Transverse colon (tissue), 4 donors: ENCODE results near the gene ARHGEF40. TPM values are rescaled to one million over a fixed set of nuclear protein-coding genes. Genes with fewer than 3 reads are reported as not detected.
A peak's percentile ranks its signal among the peaks of the same experiment; 100 is the strongest.

Experiments
- DNase-seq: peaks from one replicate; pipeline ENCODE4 v3.0.0-alpha.2; 2019
- H3K27ac ChIP-seq, 4 donors: fragments of 200-600 bp; sonication (generic); 2 replicates each; pipeline ENCODE4 v1.5.1; 2016 to 2018; ENCODE audit warnings: inconsistent platforms in 4 of 4
- H3K27me3 ChIP-seq: fragments of 200-600 bp; sonication (generic); 2 replicates; pipeline ENCODE4 v1.5.1; 2017; ENCODE audit warnings: inconsistent platforms
- H3K36me3 ChIP-seq, 4 donors: fragments of 200-600 bp; sonication (generic); 2 replicates each; pipeline ENCODE4 v1.5.1; 2017 to 2019; ENCODE audit warnings: inconsistent platforms in 4 of 4
- H3K4me1 ChIP-seq, 4 donors: fragments of 200-600 bp; sonication (generic); 2 replicates each; pipeline ENCODE4 v1.5.1; 2017 to 2020; ENCODE audit warnings: inconsistent platforms in 4 of 4
- H3K4me3 ChIP-seq, 4 donors: fragments of 200-600 bp; sonication (generic); 1 replicate in 1 of 4; 2 replicates in 3 of 4; pipeline versions ENCODE4 v1.5.1 to v1.6.1; 2017 to 2019; ENCODE audit warnings: inconsistent platforms in 4 of 4
- H3K9me3 ChIP-seq, 2 donors: fragments of 200-600 bp; sonication (generic); 2 replicates each; pipeline ENCODE4 v1.5.1; 2017 to 2019; ENCODE audit warnings: inconsistent platforms in 2 of 2
- EP300 ChIP-seq: sonication (generic); formaldehyde crosslinking; IDR thresholded peaks from one replicate; pipeline ENCODE4 v1.6.1; 2017; ENCODE audit warnings: antibody characterized with exemption, low read depth
- POLR2A ChIP-seq: fragments of 450-650 bp; IDR thresholded peaks from one replicate; pipeline ENCODE4 v1.6.1; 2016; ENCODE audit warnings: antibody characterized with exemption, mild to moderate bottlenecking, moderate library complexity
- POLR2AphosphoS5 ChIP-seq, 3 donors: sonication (generic); formaldehyde crosslinking; IDR thresholded peaks; one replicate each; pipeline ENCODE4 v1.6.1; 2016; ENCODE audit warnings: antibody characterized with exemption in 3 of 3
- WGBS, 2 donors: methylation state at CpG; one replicate each; pipeline ENCODE4 v1.1.5; 2018; ENCODE audit warnings: low coverage in 1 of 2; 5-methylcytosine and 5-hydroxymethylcytosine counted together
- in situ Hi-C, 4 donors: fragments of 200-750 bp; cut with MboI; loops; one replicate each; pipeline versions ENCODE4 v1.15.0 to v1.15.1; 2017; ENCODE audit warnings: low sequenced_read_pairs in 3 of 4, low pct_ligation_motif_present in 1 of 4, low pct_unique_long_range_greater_than_20kb in 1 of 4
- intact Hi-C: fragments of 100-400 bp; cut with DNase I; formaldehyde crosslinking; loops from one replicate; pipeline ENCODE4 v1.15.1; 2023; ENCODE audit warnings: low total_unique reads
- total RNA-seq, 4 donors: library from RNA; depleted of rRNA; stranded (reverse); fragments of >200 nt; gene quantifications; one replicate each; pipeline ENCODE4 v1.1.0, GENCODE V29; 2016
- TF ChIP-seq, protein P1 (sequence below), 5 experiments: fragments of 200-600 bp in 3 of 5; fragments of 450-650 bp in 2 of 5; sonication (generic) in 3 of 5; IDR thresholded peaks; 1 replicate in 2 of 5; 2 replicates in 3 of 5; pipeline ENCODE4 v1.5.1; 2016 to 2017; ENCODE audit warnings: antibody characterized with exemption in 5 of 5, inconsistent platforms in 3 of 5, mild to moderate bottlenecking in 2 of 5, moderate library complexity in 1 of 5

The ARHGEF40 gene
- total RNA-seq, 4 donors from 2014 or later: 55.6 to 138 (median 62.2) TPM

DNA sequence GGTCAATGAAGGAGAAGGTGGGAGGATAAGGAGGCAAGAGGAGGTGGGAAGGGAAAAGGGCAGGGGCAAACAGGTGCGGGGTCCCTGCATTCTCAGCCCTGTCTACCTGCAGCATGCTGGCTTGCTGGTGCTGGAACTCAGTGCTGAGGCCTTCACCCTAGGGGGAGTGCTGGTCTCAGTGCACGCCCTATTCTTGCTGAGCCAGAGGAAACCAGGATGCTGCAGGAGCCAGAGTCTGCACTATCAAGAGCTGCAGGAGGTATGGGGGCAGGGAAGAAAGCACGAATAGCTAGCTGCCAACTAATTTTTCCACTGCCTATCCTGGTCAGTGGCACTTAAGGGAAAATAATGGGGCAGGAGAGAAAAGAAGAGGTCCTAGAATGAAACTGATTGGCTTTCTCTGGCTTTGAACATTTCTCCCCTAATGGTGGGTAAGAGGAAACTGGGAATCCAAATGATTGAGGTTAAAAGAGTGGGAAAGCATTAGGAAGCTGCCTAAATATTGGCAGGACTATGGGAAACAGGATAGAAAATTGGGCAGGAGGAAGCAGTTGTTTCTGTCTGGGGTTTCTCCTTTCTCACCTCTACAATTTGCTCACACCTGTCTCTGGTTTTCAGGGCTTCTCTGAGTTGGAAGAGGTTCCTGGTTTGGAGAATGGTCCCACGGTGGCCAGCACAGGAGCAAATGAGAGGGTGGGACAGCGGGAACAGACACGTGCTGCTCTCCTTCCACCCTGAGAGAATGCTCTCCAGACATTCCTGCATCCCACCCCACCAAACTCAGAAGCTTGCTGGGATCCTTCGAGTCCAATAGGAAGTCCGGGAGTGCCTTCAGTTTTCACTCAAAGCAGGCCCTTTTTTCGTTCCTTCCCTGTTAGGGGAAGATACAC is 32.7 kb downstream of the ARHGEF40 start:
- 0 to 17% methylated on average over 3 to 9 of the region's 9 CpGs for WGBS, 2 donors
- TF ChIP-seq EP300 (no peak), POLR2AphosphoS5 (IDR thresholded peaks at IDR 0.05) (peak in 1 of 3 donors; percentile 3), POLR2A (no peak)
- DNase-seq: no peak
- peak overlapping the region in 3 of 4 donors; percentile 45 to 57 (median 56) for H3K4me3 ChIP-seq
- intact Hi-C loops (no loop called here), in situ Hi-C loops (no loop called here)
- no peaks in the 10 kb centered on the region for H3K36me3 ChIP-seq
- no peaks in the 10 kb centered on the region for H3K27me3 ChIP-seq
- peaks cover 45 to 74% (median 64%) of the 10 kb centered on the region in 4 donors for H3K4me1 ChIP-seq
- no peaks in the 10 kb centered on the region for H3K9me3 ChIP-seq
- H3K27ac ChIP-seq: peak overlapping the region; percentile 91 to 99 (median 96)

DNA sequence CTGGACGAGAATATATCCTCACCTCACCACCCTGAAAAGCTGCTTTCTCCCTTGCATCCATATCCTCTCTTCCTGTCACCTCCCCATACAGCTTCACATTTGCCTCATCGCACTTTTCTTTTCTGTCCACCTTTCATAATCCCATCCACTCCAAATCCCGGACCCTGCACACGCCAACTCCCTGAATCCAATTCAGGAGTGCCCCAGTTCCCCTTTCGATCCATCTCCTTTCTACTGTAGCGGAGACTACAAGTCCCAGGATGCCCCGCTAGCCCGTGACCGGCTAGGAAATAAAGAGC is 33.3 kb downstream of the ARHGEF40 start:
- intact Hi-C loops (no loop called here), in situ Hi-C loops (no loop called here)
- H3K27me3 ChIP-seq: no peaks in the 10 kb centered on the region
- H3K36me3 ChIP-seq: no peaks in the 10 kb centered on the region
- peak overlapping the region; percentile 91 to 99 (median 96) for H3K27ac ChIP-seq
- peak overlapping the region in 3 of 4 donors; percentile 45 to 57 (median 56) for H3K4me3 ChIP-seq
- DNase-seq: no peak
- H3K9me3 ChIP-seq: no peaks in the 10 kb centered on the region
- TF ChIP-seq POLR2A (no peak), POLR2AphosphoS5 (IDR thresholded peaks at IDR 0.05) (peak in 1 of 3 donors; percentile 27)
- H3K4me1 ChIP-seq: peaks cover 45 to 73% (median 64%) of the 10 kb centered on the region in 4 donors
- 0 to 1% methylated on average over 4 to 9 of the region's 9 CpGs for WGBS, 2 donors

DNA sequence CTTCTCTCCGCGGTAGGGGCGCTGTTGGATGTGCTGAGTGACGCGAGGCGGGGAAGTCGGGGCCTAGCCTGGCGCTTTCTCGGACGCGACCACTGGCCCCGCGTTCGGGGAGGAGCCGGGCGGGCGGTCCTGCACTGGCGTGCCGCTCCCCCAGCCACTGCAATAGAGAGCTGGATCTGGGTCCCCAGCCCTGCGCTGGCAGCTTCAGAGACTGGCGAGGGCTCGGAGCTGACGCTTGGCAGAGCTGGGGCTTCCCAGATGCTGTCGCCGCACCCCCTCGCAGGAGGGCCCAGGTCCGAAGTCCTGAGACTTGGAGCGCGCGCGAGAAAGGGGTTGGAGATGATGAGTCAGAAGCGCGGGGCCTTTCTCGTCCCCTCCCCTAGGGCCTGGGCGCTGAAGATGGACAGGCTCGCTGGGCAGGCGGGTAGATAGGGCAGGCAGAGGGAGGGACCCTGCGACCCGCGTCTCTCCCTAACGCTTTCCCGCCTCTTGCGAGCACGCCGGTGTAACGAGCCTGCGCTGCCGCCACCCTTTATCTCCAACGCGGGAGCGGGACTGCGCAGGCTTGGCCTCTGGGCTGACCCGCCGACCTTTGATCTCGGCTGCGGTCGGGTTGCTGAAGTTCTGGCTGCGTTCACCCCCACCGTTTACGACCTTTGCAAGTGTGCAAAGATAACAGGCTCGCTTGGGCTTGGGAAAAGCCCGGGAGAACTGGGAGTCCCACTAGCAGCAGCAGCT is 33.8 kb downstream of the ARHGEF40 start:
- Histone ChIP-seq H3K4me3 (peak overlapping the region; percentile 39 to 57 (median 50)), H3K27me3 (no peaks in the 10 kb centered on the region), H3K36me3 (no peaks in the 10 kb centered on the region), H3K27ac (peak overlapping the region; percentile 91 to 99 (median 96)), H3K4me1 (peaks cover 45 to 71% (median 63%) of the 10 kb centered on the region in 4 donors), H3K9me3 (no peaks in the 10 kb centered on the region)
- WGBS, 2 donors: 0% methylated on average over 3 to 41 of the region's 62 CpGs
- intact Hi-C loops: loop anchor here (1.0 kb wide), 1 partner anchor 12 kb away; no protein-coding TSS in a partner anchor
- peak; percentile 97 for DNase-seq
- TF ChIP-seq POLR2A (peak; percentile 89), POLR2AphosphoS5 (IDR thresholded peaks at IDR 0.05) (peak; percentile 91 to 94 (median 92)), EP300 (no peak)
- TF ChIP-seq, protein P1, sequence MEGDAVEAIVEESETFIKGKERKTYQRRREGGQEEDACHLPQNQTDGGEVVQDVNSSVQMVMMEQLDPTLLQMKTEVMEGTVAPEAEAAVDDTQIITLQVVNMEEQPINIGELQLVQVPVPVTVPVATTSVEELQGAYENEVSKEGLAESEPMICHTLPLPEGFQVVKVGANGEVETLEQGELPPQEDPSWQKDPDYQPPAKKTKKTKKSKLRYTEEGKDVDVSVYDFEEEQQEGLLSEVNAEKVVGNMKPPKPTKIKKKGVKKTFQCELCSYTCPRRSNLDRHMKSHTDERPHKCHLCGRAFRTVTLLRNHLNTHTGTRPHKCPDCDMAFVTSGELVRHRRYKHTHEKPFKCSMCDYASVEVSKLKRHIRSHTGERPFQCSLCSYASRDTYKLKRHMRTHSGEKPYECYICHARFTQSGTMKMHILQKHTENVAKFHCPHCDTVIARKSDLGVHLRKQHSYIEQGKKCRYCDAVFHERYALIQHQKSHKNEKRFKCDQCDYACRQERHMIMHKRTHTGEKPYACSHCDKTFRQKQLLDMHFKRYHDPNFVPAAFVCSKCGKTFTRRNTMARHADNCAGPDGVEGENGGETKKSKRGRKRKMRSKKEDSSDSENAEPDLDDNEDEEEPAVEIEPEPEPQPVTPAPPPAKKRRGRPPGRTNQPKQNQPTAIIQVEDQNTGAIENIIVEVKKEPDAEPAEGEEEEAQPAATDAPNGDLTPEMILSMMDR (IDR thresholded peaks at IDR 0.05): peak; percentile 71 to 97 (median 79)
- in situ Hi-C loops: no loop called here

DNA sequence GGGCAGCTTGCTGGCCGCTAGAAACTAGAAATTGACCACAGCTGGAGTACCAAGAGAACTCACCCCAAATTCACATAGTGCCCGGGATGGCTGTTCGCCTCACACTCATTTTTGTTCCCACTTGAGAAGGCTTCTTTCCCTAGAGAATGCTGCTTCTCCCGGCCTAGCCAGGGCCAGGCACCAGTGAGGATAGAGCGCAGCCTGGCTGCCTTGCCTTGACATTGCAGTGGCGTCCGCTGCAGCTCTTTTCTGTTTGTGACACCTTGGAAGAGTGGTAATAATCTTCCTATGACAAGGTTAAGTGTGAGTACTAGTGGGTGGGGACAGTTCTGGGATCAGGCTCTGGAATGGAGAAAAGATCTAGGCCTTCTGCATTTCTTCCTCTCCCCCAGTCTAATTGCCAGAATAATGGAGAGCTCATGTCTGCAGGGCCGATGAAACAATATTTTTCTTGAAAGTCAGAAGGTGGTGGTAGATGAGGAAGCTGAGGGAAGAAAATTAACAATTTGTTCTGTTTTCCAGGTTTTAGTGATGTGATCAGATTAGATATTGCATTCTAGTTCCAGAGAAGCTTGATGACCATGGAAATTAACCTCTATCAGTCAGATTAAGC is 34.5 kb downstream of the ARHGEF40 start:
- H3K4me3 ChIP-seq: peak overlapping the region; percentile 39 to 57 (median 50)
- no peaks in the 10 kb centered on the region for H3K27me3 ChIP-seq
- H3K4me1 ChIP-seq: peaks cover 42 to 65% (median 57%) of the 10 kb centered on the region in 4 donors
- in situ Hi-C loops: no loop called here
- peak overlapping the region; percentile 91 to 99 (median 96) for H3K27ac ChIP-seq
- no peaks in the 10 kb centered on the region for H3K36me3 ChIP-seq
- intact Hi-C loops: loop anchor here (1.0 to 5.0 kb wide), 2 partner anchors 12 to 92 kb away; no protein-coding TSS in a partner anchor
- WGBS, 2 donors: 4 to 22% methylated on average over 1 to 8 of the region's 8 CpGs
- TF ChIP-seq, protein P1 (IDR thresholded peaks at IDR 0.05): peak; percentile 90 to 99 (median 97)
- TF ChIP-seq POLR2AphosphoS5 (IDR thresholded peaks at IDR 0.05): peak in 1 of 3 donors; percentile 5
- no peak for TF ChIP-seq EP300
- no peaks in the 10 kb centered on the region for H3K9me3 ChIP-seq
- peak; percentile 87 for DNase-seq
